Nucleus accumbens (tissue), 56 donors: ENCODE measurements around the gene PHF1.
"Not testable (repeated sequence)": the region's sequence is repeated elsewhere in the genome, so short reads cannot be mapped to it uniquely, and the experiment has no call there.

ENCODE experiments used
- DNase-seq, 56 donors: peaks; one replicate each; lab custom pipeline; 2025; lab: John Stamatoyannopoulos, UW

The PHF1 gene

DNA sequence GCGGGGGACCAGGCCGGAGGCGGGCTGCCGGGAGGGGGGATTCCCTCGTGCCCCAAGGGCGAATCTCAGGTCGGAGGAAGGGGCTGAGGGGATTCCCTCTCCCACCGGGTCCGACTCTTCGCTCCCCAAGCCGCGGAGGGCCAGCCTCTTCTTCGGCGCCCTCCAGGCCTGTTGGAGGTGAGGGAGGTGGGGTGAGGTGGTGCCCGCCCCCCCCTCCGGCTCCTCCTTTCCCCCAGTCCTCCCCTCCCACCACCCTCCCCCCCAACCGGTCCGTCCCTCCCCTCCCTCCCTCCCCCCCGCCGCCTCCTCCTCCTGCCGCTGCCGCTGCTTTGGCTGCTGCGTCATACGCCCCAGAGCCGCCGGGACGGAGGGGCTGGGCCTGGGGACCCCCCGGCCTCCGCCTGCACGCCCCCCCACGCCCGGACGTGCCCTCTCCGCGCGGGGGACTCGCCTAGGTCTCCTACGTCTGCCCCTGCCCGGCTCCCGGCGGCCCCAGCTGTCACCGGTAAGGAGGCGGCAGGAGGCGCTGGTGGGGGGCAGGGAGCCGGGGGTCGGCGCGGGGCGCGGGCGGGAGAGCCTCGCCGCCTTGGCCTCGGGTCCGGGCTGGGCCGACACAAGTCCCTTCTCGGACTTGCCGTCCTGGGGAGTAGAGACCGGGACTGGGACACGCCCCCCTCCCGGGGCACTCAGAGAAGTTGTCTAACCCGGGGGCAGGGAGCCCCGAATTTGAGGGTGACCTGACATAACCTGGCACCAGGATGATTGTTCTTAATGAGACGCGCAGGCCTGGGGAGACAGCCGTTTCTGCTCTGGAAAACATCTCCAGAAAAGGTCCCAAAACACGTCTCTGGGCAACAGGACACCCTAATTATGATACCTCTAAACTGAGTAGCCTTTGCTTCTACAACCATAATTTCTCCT, at the start of gene PHF1:
Gene PHF1, plus strand, starts transcription at position 304 of the 921 bp plus-strand sequence. CDS start 1,250 bp downstream, outside the sequence.
- DNase-seq: peak in 30 of 56 donors; percentile 56 to 87 (median 76)

DNA sequence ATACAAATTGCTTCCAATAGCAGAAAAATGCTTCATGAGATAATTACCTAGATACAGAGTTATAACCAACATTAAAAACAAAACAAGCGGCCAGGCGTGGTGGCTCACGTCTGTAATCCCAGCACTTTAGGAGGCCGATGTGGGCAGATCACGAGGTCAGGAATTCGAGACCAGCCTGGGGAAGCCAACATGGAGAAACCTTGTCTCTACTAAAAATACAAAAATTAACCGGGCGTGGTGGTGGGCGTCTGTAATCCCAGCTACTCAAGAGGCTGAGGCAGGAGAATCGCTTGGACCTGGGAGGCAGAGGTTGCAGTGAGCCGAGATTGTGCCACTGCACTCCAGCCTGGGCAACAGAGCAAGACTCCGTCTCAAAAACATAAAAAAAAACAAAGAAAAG, 47.3 kb upstream of the PHF1 start:
- not testable (repeated sequence) for DNase-seq

DNA sequence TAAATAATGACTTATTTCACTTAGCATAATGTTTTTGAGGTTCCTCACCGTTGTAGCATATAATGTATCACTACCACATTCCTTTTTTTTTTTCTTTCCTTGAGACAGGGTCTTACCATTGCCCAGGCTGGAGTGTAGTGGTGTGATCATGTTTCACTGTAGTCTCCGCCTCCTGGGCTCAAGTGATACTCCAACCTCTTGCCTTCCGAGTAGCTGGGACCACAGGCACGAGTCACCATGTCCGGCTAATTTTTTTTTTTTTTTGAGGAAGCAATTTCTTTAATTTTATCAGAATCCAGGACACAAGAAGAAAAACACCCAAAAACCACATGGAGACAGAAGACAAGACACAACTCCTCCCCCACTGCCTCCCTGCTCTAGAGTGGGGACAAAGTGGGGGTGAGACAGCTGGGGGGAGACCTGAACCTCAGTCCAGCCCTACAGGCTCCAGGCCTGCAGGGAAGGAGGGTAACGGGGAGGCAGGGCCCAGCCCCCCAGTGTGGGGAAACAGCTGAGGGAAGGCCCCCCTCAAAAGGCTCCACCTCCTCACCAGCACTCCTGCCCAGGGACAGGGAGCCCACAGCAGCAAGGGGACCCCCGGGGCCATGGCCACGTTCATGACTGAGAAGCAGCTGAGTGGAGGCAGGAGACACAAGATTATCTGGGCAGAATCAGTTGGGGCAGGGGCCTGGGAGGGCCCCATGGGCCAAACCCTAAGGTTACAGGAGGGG, 46.2 kb upstream of the PHF1 start:
- DNase-seq: not testable (repeated sequence)

DNA sequence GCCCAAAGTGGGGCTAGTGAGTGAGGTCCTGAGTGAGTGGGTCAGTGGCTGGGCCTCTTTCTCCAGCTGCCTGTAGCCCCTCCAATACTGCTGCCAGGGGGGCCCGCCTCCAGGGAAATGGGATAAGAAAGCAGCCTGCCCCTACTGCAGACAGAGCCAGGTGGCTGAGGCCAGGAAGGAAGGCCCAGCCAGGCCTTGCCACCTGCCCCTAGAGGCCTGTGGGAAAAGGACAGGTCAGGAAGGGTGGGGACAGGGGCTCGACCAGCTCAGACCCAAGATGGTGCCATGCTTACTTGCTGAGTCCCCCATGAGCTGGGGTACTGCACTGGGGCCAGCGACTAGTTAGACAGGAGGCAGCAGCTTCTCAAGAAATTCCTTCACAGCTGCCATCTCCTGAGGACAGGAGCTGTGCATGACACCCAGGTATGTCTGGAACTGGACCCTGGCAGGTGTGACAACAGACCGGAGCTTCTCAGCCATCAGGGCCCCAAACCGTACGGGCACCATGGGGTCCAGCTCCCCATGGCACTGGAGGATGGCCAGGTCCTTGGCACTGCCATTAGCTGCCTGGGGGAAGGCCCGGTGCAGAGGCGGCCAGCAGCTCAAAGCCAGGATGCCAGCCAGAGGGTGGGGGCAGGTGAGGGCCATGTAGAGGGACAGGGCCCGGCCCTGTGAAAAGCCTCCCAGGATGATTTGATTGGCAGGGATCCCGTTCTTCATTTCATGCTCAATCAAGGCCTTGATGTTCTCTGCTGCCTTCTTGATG, 45.4 kb upstream of the PHF1 start:
- DNase-seq: not testable (repeated sequence)

DNA sequence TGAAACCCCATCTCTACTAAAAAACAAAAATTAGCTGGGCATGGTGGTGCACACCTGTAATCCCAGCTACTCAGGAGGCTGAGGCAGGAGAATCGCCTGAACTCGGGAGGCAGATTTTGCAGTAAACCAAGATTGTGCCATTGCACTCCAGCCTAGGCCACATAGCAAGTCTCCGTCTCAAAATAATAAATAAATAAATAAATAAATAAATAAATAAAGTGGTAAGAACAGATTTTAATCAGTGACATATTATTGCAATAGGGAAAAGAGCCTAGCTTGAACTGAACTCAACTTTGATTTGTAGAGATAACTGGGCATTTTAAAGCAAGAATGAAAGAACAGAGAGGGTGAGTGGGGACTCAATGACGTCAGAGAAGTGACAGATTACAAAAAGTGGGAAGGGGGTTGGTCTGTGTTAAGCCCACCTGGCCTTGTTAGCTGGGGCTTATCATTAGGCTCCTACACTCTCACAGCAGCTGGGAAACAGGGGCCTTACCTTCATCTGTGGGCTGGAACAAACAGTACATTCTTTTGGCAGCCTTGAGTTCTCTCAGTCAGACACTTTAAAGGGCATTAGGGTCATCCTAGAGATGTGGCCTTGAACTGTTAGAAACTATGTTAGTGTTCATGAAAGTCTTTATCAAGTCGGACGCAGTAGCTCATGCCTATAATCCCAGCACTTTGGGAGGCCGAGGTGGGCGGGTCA, 43.7 kb upstream of the PHF1 start:
- no peak for DNase-seq

DNA sequence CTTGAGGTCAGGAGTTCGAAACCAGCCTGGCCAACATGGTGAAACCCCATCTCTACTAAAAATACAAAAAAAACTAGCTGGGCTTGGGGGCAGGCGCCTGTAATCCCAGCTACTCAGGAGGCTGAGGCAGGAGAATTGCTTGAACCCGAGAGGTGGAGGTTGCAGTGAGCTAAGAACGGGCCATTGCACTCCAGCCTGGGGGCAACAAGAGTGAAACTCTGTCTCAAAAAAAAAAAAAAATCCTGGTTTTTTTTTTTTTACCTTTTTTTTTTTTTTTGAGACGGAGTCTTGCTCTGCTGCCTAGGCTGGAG, 43.1 kb upstream of the PHF1 start:
- DNase-seq: not testable (repeated sequence)

DNA sequence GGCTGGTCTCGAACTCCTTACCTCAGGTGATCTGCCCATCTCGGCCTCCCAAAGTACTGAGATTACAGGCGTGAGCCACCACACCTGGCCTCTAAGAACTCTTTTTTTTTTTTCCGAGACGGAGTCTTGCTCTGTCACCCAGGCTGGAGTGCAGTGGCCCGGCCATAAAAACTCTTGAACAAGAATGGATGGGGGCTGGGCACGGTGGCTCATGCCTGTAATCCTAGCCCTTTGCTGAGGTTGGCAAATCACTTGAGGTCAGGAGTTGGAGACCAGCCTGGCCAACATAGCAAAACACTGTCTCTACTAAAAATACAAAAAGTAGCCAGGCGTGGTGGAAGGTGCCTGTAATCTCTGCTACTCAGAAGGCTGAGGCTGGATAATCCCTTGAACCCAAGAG, 38.9 kb upstream of the PHF1 start:
- not testable (repeated sequence) for DNase-seq

DNA sequence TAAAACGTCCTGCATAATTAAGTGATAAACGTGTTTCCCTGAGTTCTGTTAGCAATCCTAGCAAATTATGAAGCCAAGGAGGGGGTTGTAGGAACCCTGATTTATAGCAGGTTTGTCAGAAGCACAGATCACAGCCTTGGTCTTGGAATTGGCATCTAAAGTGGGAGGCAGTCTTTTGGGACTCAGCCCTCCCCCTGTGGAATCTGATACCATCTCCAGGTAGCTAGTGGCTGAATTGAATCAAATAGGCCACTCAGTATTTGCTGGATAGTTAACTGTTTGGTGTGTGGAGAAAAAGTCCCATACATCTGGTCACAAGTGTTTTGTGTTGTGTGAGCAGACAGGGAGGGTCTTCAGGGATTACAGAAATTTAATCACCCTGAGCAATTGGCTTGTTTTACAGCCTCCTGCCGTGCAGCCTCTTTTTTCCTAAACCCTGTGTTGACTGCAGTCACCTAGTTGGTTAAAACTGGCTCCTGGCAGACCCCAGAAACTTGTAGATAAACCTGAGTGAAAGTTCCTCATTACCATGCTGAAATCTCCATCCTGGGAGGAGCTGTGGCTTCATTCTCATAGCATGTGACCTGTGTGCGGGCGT, 38.2 kb upstream of the PHF1 start:
- DNase-seq: no peak

DNA sequence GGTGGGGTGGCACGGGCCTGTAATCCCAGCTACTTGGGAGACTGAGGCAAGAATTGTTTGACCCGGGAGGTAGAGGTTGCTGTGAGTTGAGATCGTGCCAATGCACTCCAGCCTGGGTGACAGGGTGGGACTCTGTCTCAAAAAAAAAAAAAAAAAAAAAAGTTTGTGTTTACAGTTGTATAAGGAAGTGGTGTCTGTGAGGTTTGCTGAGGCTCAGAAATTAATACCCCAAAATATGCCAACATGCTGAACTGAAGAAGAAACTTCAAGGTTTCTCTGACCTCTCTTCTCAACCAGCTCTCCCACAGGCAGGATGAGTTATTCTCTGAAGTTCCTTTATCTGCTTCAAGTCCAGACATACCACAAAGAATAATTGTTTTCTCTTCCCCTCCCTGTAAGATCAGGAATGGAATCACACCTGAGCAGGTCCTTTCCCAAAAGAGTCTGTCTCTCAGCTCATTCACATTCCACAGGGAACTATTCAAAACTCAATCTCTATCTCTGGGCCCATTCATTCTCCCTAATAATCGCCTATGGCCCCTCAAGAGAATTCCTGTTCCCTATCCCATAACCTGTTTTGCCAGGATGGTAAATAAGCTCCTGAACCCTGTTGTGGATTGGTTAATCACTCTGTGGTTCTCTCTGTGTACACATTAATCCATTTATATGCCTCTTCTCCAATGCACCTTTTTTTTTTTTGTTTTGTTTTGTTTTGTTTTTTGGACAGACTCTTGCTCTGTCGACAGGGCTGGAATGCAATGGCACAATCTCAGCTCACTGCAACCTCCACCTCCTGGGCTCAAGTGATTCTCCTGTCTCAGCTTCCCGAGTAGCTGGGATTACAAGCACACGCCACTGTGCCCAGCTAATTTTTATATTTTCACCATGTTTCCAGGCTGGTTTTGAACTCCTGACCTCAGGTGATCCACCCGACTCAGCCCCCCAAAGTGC, 36.6 kb upstream of the PHF1 start:
- DNase-seq: no peak

DNA sequence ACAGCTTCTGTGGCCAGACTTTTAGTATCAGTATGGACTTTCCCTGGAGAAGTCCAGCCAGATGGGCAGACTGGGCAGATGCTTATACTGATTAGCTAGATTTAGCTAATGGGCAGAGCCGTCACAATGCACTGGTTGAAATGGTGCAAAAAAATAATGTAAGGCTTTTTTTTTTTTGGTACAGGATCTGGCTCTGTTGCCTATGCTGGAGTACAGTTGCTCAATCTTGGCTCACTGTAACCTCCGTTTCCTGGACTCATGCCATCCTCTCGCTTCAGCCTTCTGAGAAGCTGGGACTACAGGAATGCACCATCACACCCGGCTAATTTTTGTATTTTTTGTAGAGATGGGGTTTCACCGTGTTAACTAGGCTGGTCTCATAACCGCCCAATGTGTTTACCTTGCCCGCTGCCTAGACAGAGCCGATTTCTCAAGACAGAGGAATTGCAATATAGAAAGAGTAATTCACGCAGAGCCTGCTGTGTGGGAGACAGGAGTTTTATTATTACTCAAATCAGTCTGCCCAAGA, 35.6 kb upstream of the PHF1 start:
- peak in 10 of 56 donors; percentile 1 to 30 (median 3) for DNase-seq

DNA sequence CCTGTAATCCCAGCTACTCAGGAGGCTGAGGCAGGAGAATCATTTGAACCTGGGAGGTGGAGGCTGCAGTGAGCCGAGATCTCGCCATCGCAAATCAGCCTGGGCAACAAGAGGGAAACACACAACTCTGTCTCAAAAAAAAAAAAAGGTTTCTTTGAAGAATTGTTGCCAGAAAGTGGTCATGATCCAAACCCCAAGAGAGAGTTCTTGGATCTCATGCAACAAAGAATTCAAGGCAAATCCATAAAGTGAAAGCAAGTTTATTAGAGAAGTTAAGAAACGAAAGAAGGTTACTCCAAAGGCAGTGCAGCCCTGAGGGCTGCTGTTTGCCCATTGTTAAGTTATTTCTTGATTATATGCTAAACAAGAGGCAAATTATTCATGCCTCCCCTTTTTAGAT, 33.6 kb upstream of the PHF1 start:
- no peak for DNase-seq

DNA sequence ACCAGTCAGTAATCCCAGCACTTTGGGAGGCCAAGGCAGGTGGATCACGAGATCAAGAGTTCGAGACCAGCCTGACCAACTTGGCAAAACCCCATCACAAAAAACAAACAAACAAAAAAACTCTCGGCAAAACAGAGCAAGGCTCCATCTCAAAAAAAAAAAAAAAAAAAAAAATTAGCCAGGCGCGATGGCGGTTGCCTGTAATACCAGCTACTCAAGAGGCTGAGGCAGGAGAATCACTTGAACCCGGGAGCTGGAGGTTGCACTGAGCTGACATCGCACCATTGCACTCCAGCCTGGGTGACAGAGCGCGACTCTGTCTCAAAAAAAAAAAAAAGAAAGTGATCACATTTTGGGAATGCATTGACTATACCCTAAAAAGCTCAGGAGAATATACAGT, 31.6 kb upstream of the PHF1 start:
- DNase-seq: not testable (repeated sequence)

DNA sequence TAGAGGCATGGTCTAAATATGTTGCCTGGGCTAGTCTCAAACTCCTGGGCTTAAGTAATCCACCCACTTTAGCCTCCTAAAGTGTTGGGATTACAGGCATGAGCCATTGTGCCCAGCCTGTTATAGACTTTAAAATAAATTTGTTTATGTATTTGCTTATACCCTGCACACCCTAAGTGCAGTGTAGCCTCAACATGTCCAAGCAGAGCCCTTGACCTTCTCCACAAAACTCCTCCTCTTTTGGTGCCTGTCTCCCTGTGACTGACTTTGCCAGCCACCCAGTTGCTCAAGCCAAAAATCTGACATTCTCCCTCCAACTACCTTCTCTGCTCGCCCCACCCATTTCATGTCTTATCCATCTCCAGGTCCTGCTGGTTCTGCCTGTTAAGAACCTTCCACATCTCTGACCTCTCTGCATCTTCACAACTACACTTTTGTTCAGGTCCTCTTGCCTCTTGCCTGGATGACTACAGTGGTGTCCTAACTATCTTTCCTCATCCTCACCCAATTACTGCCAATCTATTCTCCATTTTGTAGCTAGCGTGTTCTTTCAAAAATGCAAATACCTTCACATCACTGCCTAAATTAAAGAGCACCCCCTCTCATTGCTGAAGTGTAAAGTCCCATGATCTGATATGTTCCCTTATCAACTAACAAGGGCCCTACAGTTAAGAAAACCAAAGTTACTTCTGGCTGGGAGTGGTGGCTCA, 30.4 kb upstream of the PHF1 start:
- DNase-seq: no peak

DNA sequence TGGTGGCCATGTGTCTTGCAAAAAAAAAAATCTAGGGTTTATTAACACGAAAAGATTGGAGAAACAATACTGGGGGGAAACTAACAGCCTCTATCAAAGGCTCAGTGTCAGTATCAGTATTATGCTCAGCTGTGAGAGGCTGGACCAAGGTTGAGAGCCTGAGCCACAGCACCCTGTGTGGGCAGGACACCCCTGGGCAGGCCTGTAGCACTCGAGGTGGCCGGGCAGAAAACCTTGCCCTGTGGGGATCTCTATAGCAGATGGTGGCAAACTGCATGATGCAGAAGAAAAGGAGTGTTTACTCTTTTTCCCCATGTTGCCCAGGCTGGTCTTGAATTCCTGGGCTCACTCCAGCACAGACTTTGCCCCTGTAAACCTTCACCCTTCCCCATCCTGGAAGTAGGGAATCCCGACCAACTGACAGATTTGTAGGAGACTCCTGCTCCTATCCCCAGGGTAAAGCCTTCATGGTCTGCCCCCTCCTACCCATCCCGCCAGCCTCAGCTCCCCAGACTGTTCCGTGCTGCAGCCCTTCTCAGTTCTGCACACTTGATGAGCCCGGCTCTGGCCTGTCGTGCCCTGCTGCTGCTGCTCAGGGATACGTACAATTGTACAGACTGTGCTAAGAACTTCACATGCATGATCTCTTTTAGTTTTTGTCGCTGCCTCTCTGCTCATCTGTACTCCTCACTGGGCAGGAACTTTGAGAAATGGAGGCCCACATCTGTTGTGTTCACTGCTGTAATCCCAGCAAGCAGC, 27.2 kb upstream of the PHF1 start:
- no peak for DNase-seq

DNA sequence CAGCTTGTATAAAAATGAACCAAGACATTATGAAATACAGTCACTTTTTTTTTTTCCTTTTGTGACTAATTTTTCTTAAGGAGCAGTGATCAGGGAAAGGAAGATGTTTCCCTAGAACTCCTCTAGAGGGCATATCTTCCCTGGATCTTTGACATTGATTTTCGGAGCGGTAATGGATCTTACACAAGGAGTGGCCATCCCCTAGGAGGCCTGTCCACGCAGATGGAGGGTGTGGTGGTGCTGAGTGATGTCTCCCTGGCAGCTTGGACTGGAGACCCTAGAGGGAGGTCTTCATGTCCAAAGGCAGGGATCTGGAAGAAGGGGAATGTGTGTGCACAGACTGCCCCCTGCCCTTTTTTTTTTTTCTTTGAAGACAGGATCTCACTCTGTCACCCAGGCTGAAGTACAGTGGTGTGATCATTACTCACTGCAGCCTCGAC, 26.2 kb upstream of the PHF1 start:
- peak in 2 of 56 donors; percentile 1 to 12 for DNase-seq

DNA sequence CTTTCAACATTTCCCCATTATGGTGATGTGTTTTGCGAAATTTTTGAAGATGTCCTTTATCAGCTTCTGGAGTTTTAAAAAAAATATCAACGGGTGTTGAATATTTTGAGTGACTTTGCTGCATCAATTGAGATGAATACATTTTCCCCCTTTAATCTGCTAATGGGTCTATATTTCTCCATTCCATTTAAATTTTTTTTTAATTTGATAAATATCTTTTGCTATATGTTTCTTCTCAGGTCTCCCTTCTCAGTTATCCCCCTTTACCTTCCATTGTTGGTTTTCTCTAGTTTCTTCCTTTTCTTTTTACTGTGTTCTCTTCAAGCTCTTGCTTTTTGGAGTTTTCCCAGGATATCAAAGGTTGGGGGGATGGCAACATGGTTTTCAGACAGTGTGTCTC, 20.6 kb upstream of the PHF1 start:
- DNase-seq: no peak

DNA sequence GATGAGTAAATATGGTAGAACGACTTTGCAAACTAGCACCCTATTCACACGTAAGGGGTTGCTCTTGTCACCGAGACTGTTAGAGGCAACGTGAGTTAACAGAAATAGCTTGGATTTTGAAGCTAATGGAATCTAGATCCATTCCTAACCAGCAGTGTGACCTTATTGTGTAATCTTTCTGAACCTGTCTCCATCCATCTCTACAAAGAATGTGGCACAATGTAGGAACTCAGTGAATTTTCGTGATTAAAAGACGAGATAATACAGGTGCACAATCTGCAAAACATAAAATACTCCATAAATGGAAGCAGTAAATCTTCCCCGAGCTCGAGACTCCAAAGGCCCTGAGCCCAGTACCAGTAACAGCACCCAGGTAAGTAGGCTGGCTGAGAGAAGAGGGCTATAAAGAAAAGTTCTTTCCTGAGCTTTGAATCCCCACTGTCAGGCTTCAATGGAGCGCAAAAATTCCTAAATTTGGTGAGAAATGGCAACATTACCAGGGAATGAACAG, 20.0 kb upstream of the PHF1 start:
- DNase-seq: no peak
